ENCODE data around the gene CFAP221.

DNA sequence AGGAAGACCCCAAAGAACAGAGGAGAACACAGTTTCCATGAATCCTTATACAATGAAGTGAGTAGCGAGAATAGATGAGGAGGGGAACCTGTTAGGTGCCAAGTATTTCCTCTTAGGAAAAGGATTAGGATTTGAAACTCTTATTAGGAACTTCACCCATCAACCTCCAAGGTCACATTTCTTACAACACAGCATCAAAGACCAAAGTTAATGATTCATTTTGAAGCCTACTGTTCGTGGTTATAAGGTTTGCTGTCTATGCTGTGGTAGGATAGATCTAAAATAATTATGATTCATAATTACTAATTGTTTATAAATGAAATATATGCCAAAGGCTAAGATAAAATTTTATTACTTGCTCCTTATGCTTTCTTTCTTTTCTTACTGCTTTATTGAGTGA is 6.1 kb downstream of the CFAP221 start:
- TF ChIP-seq, protein P1, sequence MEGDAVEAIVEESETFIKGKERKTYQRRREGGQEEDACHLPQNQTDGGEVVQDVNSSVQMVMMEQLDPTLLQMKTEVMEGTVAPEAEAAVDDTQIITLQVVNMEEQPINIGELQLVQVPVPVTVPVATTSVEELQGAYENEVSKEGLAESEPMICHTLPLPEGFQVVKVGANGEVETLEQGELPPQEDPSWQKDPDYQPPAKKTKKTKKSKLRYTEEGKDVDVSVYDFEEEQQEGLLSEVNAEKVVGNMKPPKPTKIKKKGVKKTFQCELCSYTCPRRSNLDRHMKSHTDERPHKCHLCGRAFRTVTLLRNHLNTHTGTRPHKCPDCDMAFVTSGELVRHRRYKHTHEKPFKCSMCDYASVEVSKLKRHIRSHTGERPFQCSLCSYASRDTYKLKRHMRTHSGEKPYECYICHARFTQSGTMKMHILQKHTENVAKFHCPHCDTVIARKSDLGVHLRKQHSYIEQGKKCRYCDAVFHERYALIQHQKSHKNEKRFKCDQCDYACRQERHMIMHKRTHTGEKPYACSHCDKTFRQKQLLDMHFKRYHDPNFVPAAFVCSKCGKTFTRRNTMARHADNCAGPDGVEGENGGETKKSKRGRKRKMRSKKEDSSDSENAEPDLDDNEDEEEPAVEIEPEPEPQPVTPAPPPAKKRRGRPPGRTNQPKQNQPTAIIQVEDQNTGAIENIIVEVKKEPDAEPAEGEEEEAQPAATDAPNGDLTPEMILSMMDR (IDR thresholded peaks at IDR 0.05; ENCODE audit: insufficient read depth, low read depth, low read length), result no peak
- no peak for TF ChIP-seq EZH2 (IDR thresholded peaks at IDR 0.05; ENCODE audit: insufficient read depth, low read length)

All from astrocyte (in vitro differentiated cells and primary cell).